Measurements from ENCODE around the gene ARVCF.
A peak's percentile ranks its signal among the peaks of the same experiment; 100 is the strongest.

ARVCF gene

DNA sequence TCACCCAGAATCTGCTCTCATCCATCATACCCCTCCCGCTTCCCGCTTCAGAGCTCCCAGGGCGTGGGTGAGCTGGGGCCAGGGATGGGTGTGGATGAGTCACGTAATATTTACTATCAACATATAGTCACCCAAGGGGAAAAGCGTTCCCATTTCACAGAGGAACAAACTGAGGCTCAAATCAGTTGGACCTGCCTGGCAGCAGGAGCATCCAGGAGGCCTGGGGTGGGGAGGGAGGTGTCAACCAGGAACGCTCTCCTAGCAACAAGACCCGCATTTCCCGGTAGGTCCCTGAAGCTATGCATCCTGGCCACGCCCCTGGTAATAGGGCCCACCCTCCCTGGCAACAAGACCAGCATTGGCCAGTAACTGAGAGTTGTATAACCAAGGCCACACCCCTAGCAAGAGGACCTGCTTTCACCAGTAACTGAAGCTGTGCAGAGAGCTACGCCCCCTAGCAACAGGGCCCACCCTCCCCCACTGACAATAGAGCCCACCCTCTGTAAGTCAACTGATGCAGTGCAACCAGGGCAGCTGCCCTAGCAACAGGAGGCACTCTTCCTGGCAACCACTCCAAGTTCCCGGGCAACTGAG is 42.3 kb downstream of the ARVCF start:
- peak; percentile 59 for DNase-seq (ENCODE audit: low read depth, low spot score)

DNA sequence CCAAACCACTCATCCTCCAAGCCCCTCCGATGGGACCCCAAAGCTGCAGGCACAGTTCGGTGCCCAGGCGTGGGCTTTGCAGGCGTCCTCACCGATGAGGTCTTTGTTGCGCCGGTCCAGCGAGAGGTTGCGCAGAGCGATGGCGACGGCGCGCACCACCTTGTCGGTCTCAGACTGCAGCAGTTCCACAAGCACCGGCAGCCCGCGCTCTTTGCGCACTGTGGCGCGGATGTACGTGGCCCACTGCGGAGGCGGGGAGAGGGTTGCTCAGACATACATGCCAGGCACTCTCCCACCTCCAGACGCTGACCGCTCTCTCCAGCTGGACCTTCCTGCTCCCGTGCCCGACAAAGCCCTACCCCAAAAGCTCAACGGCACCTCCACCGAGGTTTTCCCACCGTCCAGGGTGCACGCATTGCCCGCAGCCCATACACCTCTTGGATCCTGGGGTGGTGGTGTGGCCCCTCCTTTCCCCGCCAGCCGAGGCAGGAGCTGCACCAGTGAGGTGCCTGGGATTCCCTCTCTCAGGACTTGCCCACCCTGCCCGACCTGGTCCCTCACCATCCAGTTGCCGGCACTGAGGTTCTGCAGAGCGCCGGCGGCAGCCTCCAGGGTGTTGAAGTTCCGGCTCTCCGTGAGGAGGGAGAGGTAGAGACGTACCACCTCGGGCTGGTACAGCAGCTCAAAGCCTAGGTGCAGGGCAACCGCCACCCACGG is 42.9 kb downstream of the ARVCF start:
- no peak for DNase-seq (ENCODE audit: low read depth, low spot score)

DNA sequence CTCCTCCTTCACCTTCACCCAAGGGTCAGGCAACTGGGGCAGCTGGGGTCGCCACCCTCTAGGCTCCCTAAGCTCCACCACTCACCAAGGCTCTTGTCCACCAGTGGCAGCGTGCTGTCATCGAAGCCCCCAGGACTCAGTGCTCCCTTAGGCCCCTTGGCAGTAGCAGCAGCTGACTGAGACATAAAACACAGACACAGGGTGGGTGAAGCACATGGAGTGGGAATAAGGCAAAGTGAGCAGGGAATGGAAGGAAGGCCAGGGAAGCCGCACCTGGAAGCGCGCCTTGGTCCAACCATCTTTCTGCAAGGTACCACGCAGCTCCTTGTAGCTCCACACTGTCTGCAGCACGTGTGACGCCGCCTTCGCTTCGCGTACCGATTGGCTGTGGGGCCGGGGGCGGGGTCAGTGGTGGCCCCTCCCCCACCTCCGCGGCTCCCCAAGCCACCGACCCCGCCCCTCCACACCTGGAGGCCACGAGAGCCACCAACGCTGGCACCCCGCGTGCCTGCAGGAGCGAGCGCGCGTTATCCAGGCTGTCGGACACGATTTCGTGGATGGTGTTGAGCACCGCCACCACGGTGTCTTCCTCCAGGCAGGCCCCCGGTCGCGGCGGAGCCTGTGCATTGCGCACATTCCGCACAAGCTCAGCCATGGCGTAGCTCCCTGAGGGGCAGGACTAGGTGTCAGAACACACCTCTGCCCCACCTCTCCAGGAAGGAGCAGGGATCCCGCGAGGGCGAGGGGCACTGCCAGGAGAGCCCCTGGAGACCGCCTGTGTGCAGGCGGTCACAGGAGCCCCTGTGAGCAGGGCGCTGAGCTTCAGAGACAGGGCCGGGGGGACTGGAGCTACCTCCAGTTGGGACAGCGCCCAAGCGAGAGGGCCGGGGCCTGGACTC is 43.7 kb downstream of the ARVCF start:
- DNase-seq (ENCODE audit: low read depth, low spot score): no peak

DNA sequence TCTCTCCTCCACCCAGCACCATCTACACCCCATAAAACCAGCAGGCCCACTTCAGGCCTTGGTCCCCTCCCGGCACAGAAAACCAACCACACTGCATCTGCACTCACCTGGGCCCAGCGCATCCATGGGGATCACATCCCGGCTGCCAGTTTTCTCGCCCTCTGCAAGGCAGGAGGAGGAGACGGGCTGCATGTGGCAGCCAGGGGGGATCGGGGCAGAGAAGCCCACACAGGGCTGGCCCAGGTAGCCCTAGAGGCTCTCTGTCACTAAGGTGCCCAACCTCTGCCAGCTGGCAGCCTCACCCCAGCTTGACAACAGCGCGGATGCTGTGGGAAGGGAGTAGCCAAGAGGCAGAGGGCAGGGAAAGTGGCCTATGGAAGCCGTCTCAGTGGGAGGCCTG is 44.4 kb downstream of the ARVCF start:
- no peak for DNase-seq (ENCODE audit: low read depth, low spot score)

DNA sequence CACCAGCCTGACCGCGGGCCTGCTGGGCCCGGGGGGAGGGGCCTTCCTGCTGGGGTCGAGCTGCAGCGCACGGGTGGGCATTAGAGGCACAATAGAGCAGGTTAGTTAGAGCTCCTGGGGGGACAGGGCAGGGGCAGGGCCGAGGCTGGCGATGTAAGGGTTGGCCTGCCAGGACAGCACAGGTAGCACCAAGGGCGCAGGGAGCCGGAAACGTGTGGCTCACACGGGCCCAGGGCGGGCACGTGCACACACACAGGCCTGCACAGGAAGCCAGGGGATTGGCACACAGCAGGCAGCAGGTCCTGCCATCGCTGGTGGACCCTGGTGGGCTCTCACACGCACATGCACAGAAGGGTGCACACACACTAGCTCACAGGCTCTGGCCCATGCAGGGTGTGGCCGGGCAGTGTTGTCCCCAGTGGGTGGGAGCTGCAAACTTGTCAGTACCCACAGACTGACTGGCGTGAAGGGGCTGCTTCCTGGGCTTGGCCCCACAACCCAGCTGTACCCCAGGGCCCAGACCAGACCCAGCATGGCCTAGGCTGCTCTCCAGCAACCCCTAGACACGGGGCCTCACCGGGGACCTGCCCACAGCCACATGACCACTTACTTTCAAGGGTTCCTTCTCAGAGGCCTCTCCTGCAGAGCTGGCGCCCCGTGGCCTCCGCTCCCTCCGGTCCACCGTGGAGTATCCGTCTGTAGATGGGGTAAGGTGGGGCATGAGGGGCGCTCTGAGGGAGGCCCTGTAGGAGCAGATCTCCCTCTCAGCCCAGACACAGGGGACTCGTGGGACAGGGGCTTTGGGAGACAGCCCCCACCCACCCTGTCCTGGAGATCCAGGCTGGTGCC is 45.1 kb downstream of the ARVCF start:
- DNase-seq (ENCODE audit: low read depth, low spot score): no peak

DNA sequence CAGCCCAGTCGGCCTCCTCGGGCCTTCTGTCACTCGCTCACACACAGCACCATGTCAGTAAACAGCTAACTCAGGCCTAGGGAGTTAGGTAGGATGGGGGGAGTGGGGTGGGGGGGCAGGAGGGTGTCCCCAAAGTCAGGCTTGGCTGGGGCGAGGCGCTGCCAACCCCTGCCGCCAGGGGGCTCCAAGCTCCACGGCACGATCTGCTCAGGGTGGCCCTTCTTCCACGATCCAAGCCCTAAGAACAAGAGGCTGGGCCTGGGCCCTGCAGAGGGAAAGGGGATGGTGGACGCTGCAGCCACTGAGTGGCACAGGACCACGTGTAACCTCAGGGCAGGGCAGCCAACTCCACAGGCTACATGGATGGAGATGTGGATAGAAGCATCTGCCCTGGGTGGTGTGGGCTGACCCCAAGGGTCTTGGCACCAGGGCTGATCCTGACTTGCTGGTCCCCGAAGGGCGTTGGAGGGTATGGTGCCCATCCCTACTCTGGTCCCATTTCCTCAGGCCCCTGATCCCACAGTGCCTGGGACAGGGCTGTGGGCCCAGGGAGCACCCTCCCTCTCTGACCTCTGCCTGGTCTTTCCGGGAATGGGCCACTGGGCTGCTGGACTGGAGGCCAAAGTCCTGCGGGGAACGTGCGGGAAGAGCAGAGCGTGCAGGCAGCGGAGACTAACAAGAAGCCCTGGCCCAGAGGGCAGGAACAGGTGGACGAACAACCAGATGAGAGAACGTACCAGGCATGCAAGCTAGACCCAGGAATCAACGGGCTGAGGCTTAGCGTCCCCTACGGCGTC is 45.9 kb downstream of the ARVCF start:
- DNase-seq (ENCODE audit: low read depth, low spot score): no peak

DNA sequence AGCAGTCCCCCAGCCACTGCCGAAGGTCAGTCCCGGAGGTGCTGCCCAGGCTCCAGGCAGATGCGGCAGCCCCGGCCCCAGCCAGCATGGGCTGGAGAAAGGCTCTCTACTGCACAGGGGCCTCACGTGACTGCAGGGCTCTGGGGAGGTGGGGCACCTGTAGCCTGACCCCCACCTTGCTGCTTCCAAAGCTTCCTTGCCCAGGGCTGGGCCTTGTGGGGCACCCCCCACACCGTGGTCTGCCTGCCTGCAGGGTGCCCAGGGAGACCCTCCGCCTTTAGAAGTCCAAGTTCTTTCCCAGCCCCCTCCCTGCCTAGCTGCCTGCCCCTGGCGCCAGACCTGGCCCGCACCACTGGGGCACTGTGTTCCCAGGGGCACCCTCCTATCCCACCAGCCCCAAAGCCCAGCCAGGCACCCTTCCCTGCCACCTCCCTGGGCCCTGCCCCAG is 46.6 kb downstream of the ARVCF start:
- DNase-seq (ENCODE audit: low read depth, low spot score): no peak

DNA sequence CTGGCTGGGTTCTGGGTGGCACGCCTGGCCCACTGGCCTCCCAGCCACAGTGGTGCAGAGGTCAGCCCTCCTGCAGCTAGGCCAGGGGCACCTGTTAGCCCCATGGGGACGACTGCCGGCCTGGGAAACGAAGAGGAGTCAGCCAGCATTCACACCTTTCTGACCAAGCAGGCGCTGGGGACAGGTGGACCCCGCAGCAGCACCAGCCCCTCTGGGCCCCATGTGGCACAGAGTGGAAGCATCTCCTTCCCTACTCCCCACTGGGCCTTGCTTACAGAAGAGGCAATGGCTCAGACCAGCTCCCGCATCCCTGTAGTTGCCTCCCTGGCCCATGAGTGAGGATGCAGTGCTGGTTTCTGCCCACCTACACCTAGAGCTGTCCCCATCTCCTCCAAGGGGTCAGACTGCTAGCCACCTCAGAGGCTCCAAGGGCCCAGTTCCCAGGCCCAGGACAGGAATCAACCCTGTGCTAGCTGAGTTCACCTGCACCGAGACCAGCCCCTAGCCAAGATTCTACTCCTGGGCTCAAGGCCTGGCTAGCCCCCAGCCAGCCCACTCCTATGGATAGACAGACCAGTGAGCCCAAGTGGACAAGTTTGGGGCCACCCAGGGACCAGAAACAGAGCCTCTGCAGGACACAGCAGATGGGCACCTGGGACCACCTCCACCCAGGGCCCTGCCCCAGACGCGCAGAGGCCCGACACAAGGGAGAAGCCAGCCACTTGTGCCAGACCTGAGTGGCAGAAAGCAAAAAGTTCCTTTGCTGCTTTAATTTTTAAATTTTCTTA is 47.3 kb downstream of the ARVCF start:
- no peak for DNase-seq (ENCODE audit: low read depth, low spot score)

DNA sequence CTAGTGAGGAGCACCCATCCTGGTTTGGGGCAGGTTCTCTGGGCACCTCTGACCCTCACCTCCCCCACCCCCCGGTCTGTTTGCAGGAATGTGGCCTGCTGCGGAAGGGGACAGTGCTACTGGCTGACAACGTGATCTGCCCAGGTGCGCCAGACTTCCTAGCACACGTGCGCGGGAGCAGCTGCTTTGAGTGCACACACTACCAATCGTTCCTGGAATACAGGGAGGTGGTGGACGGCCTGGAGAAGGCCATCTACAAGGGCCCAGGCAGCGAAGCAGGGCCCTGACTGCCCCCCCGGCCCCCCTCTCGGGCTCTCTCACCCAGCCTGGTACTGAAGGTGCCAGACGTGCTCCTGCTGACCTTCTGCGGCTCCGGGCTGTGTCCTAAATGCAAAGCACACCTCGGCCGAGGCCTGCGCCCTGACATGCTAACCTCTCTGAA is 48.2 kb downstream of the ARVCF start:
- DNase-seq (ENCODE audit: low read depth, low spot score): no peak

DNA sequence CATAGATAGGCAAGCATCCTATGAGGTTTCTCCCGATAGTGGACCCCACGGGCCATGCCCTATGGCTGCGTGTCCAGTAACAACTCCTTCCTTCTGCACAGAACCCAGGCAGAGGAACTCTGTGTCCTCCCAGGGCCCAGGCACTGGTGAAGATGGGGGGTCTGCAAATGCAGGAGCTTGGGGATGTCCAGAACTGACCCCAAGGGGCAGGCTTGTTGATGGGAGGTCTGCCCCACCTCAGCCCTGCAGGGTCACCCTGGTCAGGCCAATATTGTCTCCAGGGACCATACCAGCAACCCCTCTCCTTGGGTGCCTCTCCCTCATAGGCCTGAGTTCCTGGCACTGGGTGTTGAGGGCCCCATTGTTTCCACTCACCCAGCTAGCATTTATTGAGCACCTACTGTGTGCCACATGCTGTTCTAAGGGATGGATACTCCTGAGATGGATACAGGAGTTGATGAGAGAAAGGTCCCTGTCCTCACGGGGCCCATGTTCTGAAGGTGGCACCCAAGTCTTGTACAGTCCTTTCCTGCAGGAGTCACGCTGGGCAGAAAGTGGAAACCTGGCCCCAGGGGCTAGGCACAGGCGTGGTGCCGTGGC is 48.7 kb downstream of the ARVCF start:
- no peak for DNase-seq (ENCODE audit: low read depth, low spot score)

DNA sequence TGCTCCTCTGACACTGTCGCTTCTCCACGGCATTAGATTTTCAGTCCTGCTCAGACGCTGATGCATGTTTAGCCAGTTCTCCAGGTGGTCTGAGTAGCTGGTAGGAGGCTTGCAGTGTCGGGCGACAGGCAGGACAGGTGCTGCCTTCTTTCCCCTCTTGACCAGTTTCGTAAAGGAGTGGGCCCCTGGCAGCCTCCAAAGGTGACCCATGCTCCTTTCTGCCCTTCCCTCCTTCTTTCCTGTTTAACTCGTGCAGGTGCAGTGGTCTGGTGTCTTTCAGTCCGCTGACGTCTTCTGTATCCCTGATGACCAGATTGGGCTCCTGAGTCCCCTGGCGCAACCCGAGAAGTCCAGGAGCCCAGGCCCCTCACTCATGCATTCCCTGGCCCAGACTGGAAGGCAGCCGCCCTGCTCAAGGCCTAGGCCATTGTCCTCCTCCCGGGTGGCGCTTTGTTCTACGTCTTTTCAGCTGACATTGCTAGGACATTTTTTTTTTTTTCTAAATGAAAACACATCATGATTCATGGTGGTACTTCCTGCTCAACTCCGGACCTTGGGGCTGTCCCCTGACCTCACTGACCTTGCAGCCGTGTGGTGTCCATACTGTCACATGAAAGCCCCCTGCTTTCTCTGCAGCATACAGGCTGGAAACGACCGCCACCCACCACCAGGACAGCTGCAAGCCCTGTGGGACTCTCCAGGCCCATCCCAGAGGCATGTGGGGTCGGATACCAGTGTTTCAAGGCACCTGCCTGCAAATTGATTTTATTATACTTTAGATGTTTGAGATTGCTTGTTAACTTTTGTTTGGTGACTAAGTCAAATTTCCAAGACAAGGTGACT is 49.5 kb downstream of the ARVCF start:
- no peak for DNase-seq (ENCODE audit: low read depth, low spot score)

DNA sequence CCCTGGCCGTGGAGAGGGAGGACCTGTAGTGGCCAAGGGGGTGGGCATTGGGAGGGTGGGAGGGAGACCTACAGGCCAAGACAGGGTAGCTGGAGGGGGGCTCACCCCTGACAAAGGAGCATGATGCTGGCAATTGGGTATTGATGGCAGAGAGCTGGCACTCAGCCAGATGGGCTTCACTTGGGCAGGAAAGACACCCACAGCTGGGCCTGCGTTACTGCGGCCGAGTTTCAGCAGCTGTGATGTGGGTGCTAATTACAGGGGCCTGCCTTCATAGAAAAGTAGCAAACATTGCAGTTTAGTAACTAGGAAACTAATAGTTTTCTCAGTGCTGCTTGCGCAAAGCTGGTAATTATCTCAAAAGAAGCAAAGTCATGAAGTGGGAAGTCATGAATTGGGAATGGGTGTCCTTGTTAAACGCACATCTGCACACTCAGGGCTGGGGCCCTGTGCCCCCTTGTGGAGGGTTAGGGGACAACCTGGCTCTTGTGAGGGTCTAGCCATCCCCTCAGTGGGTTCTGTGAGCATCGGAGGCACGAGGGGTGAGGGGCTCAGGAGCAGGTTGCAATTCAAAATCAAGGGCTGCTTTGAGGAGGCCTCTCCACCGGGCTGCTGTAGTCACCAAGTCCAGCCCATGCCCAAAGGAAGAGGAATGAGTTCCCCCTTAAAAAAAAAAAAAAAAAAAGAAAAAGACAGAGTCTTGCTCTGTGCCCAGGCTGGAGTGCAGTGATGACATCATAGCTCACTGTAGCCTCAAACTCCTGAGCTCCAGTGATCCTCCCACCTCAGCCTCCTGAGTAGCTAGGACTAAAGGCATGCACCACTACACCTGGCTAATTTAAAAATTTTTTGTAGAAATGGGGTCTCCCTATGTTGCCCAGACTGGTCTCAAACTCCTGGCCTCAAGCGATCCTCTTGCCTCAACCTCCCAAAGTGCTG is 50.6 kb downstream of the ARVCF start:
- DNase-seq (ENCODE audit: low read depth, low spot score): no peak

DNA sequence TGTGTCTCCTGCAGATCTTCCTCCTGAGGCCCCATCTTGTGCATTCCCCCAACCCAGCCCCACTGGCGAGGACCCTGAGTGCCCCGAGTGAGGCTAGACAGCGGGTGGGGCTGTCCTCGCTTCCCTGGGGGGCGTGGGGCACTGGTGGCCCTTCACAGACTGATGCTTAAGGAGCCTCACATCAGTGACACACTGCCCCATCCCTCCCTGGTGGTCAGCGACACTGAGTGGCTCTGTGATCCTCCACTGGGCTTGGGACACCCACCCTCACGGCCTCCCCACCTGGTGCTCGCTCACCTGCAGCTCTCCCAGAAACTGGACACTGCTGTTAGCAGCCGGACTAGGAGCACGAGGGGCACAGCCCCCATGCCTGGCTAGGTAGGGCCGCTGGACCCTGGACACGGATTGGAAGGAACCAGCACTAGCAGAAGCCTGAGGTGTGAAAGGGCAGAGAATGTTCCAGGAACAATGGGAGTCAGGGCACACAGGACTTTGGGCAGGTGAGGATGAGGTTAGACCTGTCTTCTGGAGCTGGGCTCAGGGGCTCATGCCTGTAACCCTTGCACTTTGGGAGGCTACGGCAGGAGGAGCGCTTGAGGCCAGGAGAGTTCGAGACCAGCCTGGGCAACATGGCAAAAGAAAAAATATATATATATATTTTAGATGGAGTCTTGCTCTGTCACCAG is 51.8 kb downstream of the ARVCF start:
- no peak for DNase-seq (ENCODE audit: low read depth, low spot score)

DNA sequence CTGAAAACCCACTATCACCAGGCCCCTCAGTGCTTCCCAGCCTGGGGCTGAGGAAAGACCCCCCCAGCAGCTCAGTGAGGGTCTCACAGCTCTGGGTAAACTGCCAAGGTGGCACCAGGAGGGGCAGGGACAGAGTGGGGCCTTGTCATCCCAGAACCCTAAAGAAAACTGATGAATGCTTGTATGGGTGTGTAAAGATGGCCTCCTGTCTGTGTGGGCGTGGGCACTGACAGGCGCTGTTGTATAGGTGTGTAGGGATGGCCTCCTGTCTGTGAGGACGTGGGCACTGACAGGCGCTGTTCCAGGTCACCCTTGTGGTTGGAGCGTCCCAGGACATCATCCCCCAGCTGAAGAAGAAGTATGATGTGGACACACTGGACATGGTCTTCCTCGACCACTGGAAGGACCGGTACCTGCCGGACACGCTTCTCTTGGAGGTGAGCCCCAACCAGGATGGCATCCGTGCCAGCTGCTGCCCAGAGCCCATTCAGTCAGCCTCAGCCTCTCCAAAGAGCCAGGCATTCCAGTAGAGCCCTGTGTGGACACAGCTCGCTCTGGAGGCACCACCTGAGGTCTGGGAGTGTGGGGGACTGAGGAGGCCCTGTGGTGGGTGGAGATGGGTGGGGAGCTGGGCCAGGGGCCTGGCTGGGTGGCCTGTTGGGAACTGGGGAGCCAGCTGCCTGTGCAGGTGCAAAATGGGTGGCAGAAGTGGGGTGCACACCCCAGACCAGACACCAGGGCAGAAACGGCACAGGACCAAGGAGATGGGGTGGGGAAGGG is 52.6 kb downstream of the ARVCF start:
- DNase-seq (ENCODE audit: low read depth, low spot score): no peak

DNA sequence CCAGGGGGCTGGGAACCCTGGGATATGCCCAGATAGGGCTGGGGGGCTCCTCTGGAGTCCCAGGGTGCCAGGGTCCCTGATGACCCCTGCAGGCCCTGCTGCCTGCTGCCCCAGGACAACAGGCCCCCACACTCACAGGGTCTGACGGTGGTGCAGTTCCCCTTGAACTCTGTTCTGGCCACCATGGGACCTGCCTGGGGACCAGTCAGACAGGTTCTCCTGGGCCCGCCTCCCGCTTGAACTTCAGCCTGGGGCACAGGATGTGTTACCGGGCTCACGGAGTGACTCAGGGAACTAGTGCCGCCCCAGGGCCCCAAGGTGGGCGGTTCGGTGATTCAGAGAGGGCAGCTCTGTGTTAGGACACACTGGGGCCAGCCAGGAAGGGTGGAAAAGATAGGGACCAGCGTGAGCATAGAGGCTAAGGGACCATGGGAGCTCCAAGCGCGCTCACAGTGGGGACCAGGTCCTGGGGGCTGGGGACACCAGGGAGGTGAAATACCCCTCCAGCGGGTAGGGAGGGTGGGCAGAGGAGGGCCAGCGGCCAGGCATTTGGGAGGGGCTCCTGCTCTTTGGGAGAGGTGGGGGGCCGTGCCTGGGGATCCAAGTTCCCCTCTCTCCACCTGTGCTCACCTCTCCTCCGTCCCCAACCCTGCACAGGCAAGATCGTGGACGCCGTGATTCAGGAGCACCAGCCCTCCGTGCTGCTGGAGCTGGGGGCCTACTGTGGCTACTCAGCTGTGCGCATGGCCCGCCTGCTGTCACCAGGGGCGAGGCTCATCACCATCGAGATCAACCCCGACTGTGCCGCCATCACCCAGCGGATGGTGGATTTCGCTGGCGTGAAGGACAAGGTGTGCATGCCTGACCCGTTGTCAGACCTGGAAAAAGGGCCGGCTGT is 53.5 kb downstream of the ARVCF start:
- DNase-seq (ENCODE audit: low read depth, low spot score): no peak
